K562 (cell line): ENCODE measurements around the gene GLT6D1. TPM values are rescaled to one million over a fixed set of nuclear protein-coding genes. Genes with fewer than 3 reads are reported as not detected.

Experiments used
- ATAC-seq: fragments of 200-7000 bp; cut with Tn5 transposase; 3 replicates; pipeline ENCODE4 v1.9.1; 2020; ENCODE audit warnings: moderate library complexity
- BruUV-seq: library from RNA; stranded (reverse); fragments of 400-500 nt; replicated peaks from 2 replicates; lab custom pipeline; 2021; lab: Mats Ljungman, UMichigan
- CTCF ChIA-PET: fragments of 300-600 bp; formaldehyde crosslinking; extraction: SDS; loops from one replicate; lab custom pipeline; 2021; ENCODE audit warnings: low intra/inter-chr PET ratio; lab: Yijun Ruan, JAX
- POLR2A ChIA-PET: fragments of 300-600, 350-650 bp; sonication (Branson Sonifier 250); formaldehyde crosslinking; extraction: SDS; loops from one replicate; lab custom pipeline; 2021; ENCODE audit warnings: antibody characterized with exemption, inconsistent platforms; lab: Yijun Ruan, JAX
- DNase-seq, 4 experiments: peaks; one replicate each; pipeline versions ENCODE4 v3.0.0 to v3.0.0-alpha.2; 2011 to 2018; ENCODE audit warnings: low spot score in 3 of 4, mixed read lengths in 3 of 4; ENCODE audit errors: extremely low read depth in 1 of 4
- FAIRE-seq: peaks from 2 replicates; lab custom pipeline; 2011; peaks lifted over from hg19 to GRCh38; lab: Jason Lieb, UNC
- H2AFZ ChIP-seq: 2 replicates; pipeline ENCODE4 v1.6.0; 2011; ENCODE audit warnings: low read depth, low read length, control low read depth, inconsistent platforms
- H3K27ac ChIP-seq: fragments of 200-600 bp; 3 replicates; pipeline ENCODE4 v1.8.0; 2011; ENCODE audit warnings: low read depth, mild to moderate bottlenecking, control low read depth, inconsistent platforms, low read length, moderate library complexity, mixed read lengths; ENCODE audit errors: extremely low read depth
- H3K27me3 ChIP-seq, 2 experiments: fragments of 300-600 bp in 1 of 2; 2 replicates in 1 of 2; 3 replicates in 1 of 2; pipeline versions ENCODE4 v1.6.0 to v1.8.0; 2011; ENCODE audit warnings: inconsistent platforms in 2 of 2, low read length in 2 of 2, mild to moderate bottlenecking in 1 of 2, mixed read lengths in 1 of 2, moderate library complexity in 1 of 2; ENCODE audit not compliant: control insufficient read depth in 2 of 2, insufficient read depth in 2 of 2
- H3K36me3 ChIP-seq: fragments of 300-600 bp; 3 replicates; pipeline ENCODE4 v1.8.0; 2011; ENCODE audit warnings: mild to moderate bottlenecking, low read length, inconsistent platforms; ENCODE audit not compliant: control insufficient read depth, insufficient read depth
- H3K4me1 ChIP-seq, 2 experiments: fragments of 200-600 bp in 1 of 2; replicated peaks in 1 of 2; 2 replicates in 1 of 2; 3 replicates in 1 of 2; pipeline versions ENCODE4 v1.5.1 to v1.8.0; 2011; ENCODE audit warnings: inconsistent platforms in 2 of 2, low read length in 2 of 2, mild to moderate bottlenecking in 1 of 2, mixed read lengths in 1 of 2, moderate library complexity in 1 of 2; ENCODE audit not compliant: control insufficient read depth in 2 of 2, insufficient read depth in 2 of 2
- H3K4me2 ChIP-seq: 2 replicates; pipeline ENCODE4 v1.6.1; 2011; ENCODE audit warnings: low read length, control low read depth, inconsistent platforms, mixed read lengths; ENCODE audit not compliant: insufficient read depth
- H3K4me3 ChIP-seq: fragments of 200-600 bp; sonication (generic), shearing (Covaris generic); 2 replicates; pipeline ENCODE4 v1.5.1; 2016; ENCODE audit warnings: control low read depth, inconsistent platforms
- H3K79me2 ChIP-seq: fragments of 200-600 bp; 3 replicates; pipeline ENCODE4 v1.8.0; 2011; ENCODE audit warnings: low read length, inconsistent platforms; ENCODE audit not compliant: control insufficient read depth, insufficient read depth
- H3K9ac ChIP-seq, 2 experiments: 2 replicates each; pipeline versions ENCODE4 v1.6.0 to v1.6.1; 2011; ENCODE audit warnings: low read depth in 2 of 2, low read length in 2 of 2, control low read depth in 1 of 2, inconsistent platforms in 1 of 2, mild to moderate bottlenecking in 1 of 2, mixed read lengths in 1 of 2; ENCODE audit not compliant: insufficient read depth in 1 of 2
- H3K9me1 ChIP-seq: one replicate; pipeline ENCODE4 v1.6.0; 2011; ENCODE audit warnings: inconsistent platforms, mild to moderate bottlenecking, low read length, moderate library complexity; ENCODE audit not compliant: control insufficient read depth, insufficient read depth
- H3K9me3 ChIP-seq: replicated peaks from 2 replicates; pipeline ENCODE4 v1.5.1; 2011; ENCODE audit warnings: low read depth, low read length, inconsistent platforms; ENCODE audit not compliant: control insufficient read depth, insufficient read depth
- H4K20me1 ChIP-seq: replicated peaks from 2 replicates; pipeline ENCODE4 v1.6.1; 2011; ENCODE audit warnings: low read length, inconsistent platforms, mixed read lengths; ENCODE audit not compliant: control insufficient read depth, insufficient read depth
- ARID3B ChIP-seq: fragments of 250-450 bp; sonication (Bioruptor Pico); IDR thresholded peaks from 2 replicates; pipeline ENCODE4 v1.4.0; 2020; ENCODE audit warnings: borderline replicate concordance
- CTCF ChIP-seq, 3 experiments: IDR thresholded peaks in 2 of 3; conservative IDR thresholded peaks in 1 of 3; 2 replicates each; pipeline ENCODE4 v1.5.1; 2011 to 2012; ENCODE audit warnings: low read length in 3 of 3, mild to moderate bottlenecking in 3 of 3, control low read depth in 2 of 3, improper control_type of control experiment in 1 of 3, inconsistent platforms in 1 of 3, low read depth in 1 of 3, mixed read lengths in 1 of 3, moderate library complexity in 1 of 3; ENCODE audit not compliant: insufficient read depth in 2 of 3
- SNAPC5 ChIP-seq: fragments of 250-450 bp; sonication (Bioruptor Pico); IDR thresholded peaks from 2 replicates; pipeline ENCODE4 v1.8.0; 2021; ENCODE audit warnings: moderate library complexity, mild to moderate bottlenecking, inconsistent platforms
- ZBTB33 ChIP-seq: sonication (generic); formaldehyde crosslinking; IDR thresholded peaks from 2 replicates; pipeline ENCODE4 v1.8.1; 2023; ENCODE audit warnings: mild to moderate bottlenecking, missing genetic modification reagents
- ZNF780A ChIP-seq: fragments of 250-450 bp; sonication (Bioruptor Pico); IDR thresholded peaks from 2 replicates; pipeline ENCODE4 v1.5.0; 2021; ENCODE audit warnings: mild to moderate bottlenecking
- WGBS: fragments of 100-300 bp; shearing (Covaris generic); methylation state at CpG from one replicate; pipeline ENCODE4 v1.1.6; 2016; ENCODE audit warnings: low coverage, mixed read lengths; ENCODE audit not compliant: insufficient coverage; ENCODE audit errors: missing lambda C conversion rate; 5-methylcytosine and 5-hydroxymethylcytosine counted together
- in situ Hi-C: fragments of 300-500 bp; cut with MboI; formaldehyde crosslinking; loops from 4 replicates; pipeline ENCODE4 v1.15.0; 2018; ENCODE audit warnings: inconsistent platforms, mixed read lengths
- intact Hi-C: fragments of 100-400 bp; cut with micrococcal nuclease; formaldehyde crosslinking; loops from 2 replicates; pipeline ENCODE4 v1.14.2; 2022
- polyA plus RNA-seq, 8 experiments: library from polyadenylated mRNA; depleted of rRNA in 4 of 8; stranded (reverse) in 5 of 8; unstranded in 3 of 8; fragments of >200 nt; fragmentation: Nextera tagmentation in 2 of 8; fragmentation: Illumina TruSeq in 1 of 8; extraction: Ambion mirVana in 2 of 8; extraction: Trizol in 1 of 8; gene quantifications; 2 replicates each; pipeline versions ENCODE4 v1.2.1 to v1.2.3, GENCODE V29; 2011 to 2014; ENCODE audit warnings: inconsistent platforms in 1 of 8, missing spikeins in 1 of 8
- total RNA-seq, 7 experiments: library from RNA; depleted of rRNA in 6 of 7; stranded (reverse); fragments of >200 nt in 6 of 7; fragmentation: Illumina TruSeq in 2 of 7; extraction: Trizol in 2 of 7; gene quantifications; 2 replicates each; pipeline versions ENCODE4 v1.2.1 to v1.2.3, GENCODE V29; 2011 to 2021; ENCODE audit warnings: low replicate concordance in 1 of 7

The GLT6D1 gene
- total and polyA plus RNA-seq, 9 of the 15 experiments (the other 6 are each of a cell fraction or from before 2014, with no cell fraction given) = not detected

- no peak overlapping the region for H2AFZ ChIP-seq
- H3K36me3 ChIP-seq = no peaks in the 10 kb centered on the region
- no peak overlapping the region for H3K9ac ChIP-seq
- H4K20me1 ChIP-seq = no peaks in the 10 kb centered on the region
- H3K79me2 ChIP-seq = no peaks in the 10 kb centered on the region
- DNase-seq = peak; percentile 38 to 58 (median 44)
- CTCF ChIA-PET = no interaction called here
- WGBS = 8% methylated on average over 13 of the region's 17 CpGs
- no peaks in the 10 kb centered on the region for H3K9me3 ChIP-seq
- H3K4me2 ChIP-seq = no peak overlapping the region
- TF ChIP-seq ZNF780A (CRISPR knock-in tag) = no peak
- TF ChIP-seq ZBTB33 (CRISPR knock-in tag) = no peak
- TF ChIP-seq CTCF (IDR thresholded peaks at IDR 0.05 in 2 of 3, conservative IDR thresholded peaks at IDR 0.05 in 1 of 3; ENCODE audit: insufficient read depth in 2 of 3, low read depth in 1 of 3, low read length in 3 of 3) = peak; percentile 24 to 31 (median 27); a peak in 2 of 6 replicates
- no peak for TF ChIP-seq SNAPC5
- no peak for TF ChIP-seq ARID3B (CRISPR knock-in tag)
- no peak for FAIRE-seq
- peaks cover 0 to 9% of the 10 kb centered on the region in 2 experiments; a peak in 1 of 5 replicates for H3K4me1 ChIP-seq
- no peaks in the 10 kb centered on the region for H3K9me1 ChIP-seq
- POLR2A ChIA-PET = interaction anchor here (1.1 kb wide), 1 partner anchor 12 kb away, joined by 3 read pairs; no protein-coding TSS in a partner anchor
- intact Hi-C loops (no loop called here), in situ Hi-C loops (no loop called here)
- H3K4me3 ChIP-seq = no peak overlapping the region
- H3K27me3 ChIP-seq = peaks cover 15 to 45% of the 10 kb centered on the region in 2 experiments
- H3K27ac ChIP-seq = no peak overlapping the region
- no TSS peak for BruUV-seq
- peak; percentile 74; the same call in 2 of the 3 replicates for ATAC-seq
Observed at GRCh38 chr9:135671591-135672041, 32.3 kb upstream of the GLT6D1 start.
